Measurements from ENCODE around the gene THYN1.

DNA sequence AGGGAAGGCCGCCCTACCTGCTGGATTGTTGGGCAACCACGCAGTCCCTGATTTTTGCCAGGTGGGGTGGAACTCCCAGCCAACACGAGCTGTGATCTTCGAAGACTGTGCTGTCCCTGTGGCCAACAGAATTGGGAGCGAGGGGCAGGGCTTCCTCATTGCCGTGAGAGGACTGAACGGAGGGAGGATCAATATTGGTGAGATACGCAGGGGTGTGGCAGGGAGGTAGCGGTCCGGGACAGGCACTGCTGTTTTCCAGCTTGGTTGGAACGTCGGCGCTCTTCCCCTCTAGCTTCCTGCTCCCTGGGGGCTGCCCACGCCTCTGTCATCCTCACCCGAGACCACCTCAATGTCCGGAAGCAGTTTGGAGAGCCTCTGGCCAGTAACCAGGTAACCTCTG is 7.8 kb upstream of the THYN1 start:
- TF ChIP-seq POLR2A (IDR thresholded peaks at IDR 0.05): no peak
- TF ChIP-seq, protein P1, sequence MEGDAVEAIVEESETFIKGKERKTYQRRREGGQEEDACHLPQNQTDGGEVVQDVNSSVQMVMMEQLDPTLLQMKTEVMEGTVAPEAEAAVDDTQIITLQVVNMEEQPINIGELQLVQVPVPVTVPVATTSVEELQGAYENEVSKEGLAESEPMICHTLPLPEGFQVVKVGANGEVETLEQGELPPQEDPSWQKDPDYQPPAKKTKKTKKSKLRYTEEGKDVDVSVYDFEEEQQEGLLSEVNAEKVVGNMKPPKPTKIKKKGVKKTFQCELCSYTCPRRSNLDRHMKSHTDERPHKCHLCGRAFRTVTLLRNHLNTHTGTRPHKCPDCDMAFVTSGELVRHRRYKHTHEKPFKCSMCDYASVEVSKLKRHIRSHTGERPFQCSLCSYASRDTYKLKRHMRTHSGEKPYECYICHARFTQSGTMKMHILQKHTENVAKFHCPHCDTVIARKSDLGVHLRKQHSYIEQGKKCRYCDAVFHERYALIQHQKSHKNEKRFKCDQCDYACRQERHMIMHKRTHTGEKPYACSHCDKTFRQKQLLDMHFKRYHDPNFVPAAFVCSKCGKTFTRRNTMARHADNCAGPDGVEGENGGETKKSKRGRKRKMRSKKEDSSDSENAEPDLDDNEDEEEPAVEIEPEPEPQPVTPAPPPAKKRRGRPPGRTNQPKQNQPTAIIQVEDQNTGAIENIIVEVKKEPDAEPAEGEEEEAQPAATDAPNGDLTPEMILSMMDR (IDR thresholded peaks at IDR 0.05): no peak

All from suprapubic skin (tissue), 3 donors.